ENCODE data around the gene SSC4D. TPM values are rescaled to one million over a fixed set of nuclear protein-coding genes. Genes with fewer than 3 reads are reported as not detected.

SSC4D gene
- total RNA-seq, 3 donors from 2014 or later, result 1.9 to 2.6 TPM; not detected in 1

DNA sequence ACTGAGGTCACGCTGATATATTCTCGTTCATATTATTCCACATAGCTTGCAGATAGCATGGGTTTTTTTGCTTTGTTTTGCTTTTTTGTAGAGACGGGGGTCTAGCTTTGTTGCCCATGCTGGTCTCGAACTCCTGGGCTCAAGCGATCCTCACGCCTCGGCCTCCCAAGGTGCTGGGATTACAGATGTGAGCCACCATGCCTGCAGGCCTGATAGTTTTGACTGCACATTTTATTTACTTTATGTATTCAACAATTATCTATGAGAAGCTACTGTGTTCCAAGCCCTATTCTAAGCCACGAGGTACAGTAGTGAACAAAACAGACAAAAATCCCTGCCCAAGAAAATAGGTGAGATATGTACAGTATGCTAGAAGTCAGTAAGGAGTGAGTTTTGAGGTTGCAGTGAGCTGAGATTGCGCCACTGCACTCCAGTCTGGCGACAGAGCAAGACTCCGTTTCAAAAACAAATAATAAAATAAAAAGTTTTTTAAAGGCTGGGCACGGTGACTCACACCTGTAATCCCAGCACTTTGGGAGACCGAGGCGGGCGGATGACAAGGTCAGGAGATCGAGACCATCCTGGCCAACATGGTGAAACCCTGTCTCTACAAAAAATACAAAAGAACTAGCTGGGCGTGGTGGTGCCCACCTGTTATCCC lies 49.4 kb downstream of the SSC4D start:
- Histone ChIP-seq H3K4me3 (peak overlapping the region in 2 of 3 donors; percentile 94 to 100), H3K36me3 (no peaks in the 10 kb centered on the region), H3K9me3 (no peaks in the 10 kb centered on the region), H3K4me1 (peaks cover 0 to 10% of the 10 kb centered on the region in 2 donors), H3K27me3 (no peaks in the 10 kb centered on the region), H3K27ac (peak overlapping the region; percentile 98 to 99)
- TF ChIP-seq POLR2AphosphoS5 (IDR thresholded peaks at IDR 0.05) (no peak), CTCF (IDR thresholded peaks at IDR 0.05) (no peak), POLR2A (IDR thresholded peaks at IDR 0.05) (no peak)
- no peak for DNase-seq (ENCODE audit: low spot score in 2 of 2)
- intact Hi-C loops (cut with DNase I; ENCODE audit: low total_unique reads), result no loop called here

DNA sequence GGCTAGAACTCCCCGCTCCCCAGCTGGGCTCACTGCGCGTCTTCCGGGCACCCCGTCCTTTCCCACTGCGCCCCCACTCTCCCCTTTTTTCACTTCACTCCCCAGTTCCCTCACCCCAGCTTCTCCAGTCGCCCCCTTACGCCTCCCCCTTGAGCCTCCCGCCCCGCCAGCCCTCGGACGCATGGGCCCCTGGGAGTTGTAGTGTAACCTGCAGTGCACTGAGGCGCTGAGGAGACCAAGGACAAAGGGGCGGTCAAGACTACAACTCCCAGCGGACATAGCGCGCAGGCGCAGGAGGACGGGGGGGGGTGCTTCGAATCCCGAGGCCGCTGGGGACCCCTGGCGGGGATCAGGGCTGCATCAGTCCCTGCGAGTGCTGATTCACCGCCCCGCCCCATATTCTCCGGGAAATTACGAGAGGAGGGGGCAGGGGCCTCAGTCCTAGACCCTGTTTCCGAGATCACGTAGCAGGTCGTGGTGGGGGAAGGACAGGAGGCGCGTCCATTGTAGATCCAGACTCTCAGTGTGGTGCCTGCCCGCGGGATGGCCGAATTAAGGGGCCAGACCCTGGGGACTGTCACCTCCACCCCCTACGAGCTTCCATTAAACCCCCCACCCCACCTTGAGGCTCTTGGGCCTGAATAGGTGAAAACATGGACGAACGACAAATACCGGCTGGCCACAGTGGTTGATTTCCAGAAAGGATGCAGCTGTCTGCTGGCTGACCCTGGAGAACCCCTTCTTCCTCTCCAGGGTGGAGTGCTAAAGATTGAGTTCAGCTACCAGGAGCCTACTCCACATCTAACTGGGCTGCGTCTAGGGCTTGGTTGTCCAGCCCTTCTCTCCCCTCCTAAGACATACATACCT lies 50.2 kb downstream of the SSC4D start:
- intact Hi-C loops (cut with DNase I; ENCODE audit: low total_unique reads), result no loop called here

GRCh38 chr7:76358481-76359110 lies 50.9 kb downstream of the SSC4D start, which contains the start of gene YWHAG:
TSS of gene YWHAG (minus strand) at chr7:76358991. CDS start at chr7:76358808, 183 bp downstream.
- peaks cover 0 to 10% of the 10 kb centered on the region in 2 donors for H3K4me1 ChIP-seq
- peak within 1 kb of the TSS; percentile 93 to 100 (median 94) for H3K4me3 ChIP-seq
- no peaks in the 10 kb centered on the region for H3K36me3 ChIP-seq
- intact Hi-C loops (cut with DNase I; ENCODE audit: low total_unique reads), result no loop called here
- no peaks in the 10 kb centered on the region for H3K27me3 ChIP-seq
- H3K9me3 ChIP-seq, result no peaks in the 10 kb centered on the region
- peak; percentile 93 for TF ChIP-seq POLR2A (IDR thresholded peaks at IDR 0.05)
- peak; percentile 86 to 97 (median 95) for TF ChIP-seq POLR2AphosphoS5 (IDR thresholded peaks at IDR 0.05)
- no peak for TF ChIP-seq CTCF (IDR thresholded peaks at IDR 0.05)
- DNase-seq (ENCODE audit: low spot score in 2 of 2), result peak; percentile 83 to 92
- H3K27ac ChIP-seq, result peak within 1 kb of the TSS; percentile 98 to 99

More for the DNA sequence above, 50.2 kb downstream of the SSC4D start:
- H3K4me3 ChIP-seq, result peak overlapping the region; percentile 93 to 100 (median 94)
- TF ChIP-seq POLR2AphosphoS5 (IDR thresholded peaks at IDR 0.05), result peak; percentile 55 to 74 (median 56)
- peak; percentile 81 to 87 (median 85) for TF ChIP-seq CTCF (IDR thresholded peaks at IDR 0.05)
- TF ChIP-seq POLR2A (IDR thresholded peaks at IDR 0.05), result no peak
- peak overlapping the region; percentile 98 to 99 for H3K27ac ChIP-seq
- H3K4me1 ChIP-seq, result peaks cover 0 to 10% of the 10 kb centered on the region in 2 donors
- DNase-seq (ENCODE audit: low spot score in 2 of 2), result peak; percentile 96 to 97
- H3K27me3 ChIP-seq, result no peaks in the 10 kb centered on the region
- H3K9me3 ChIP-seq, result no peaks in the 10 kb centered on the region
- H3K36me3 ChIP-seq, result no peaks in the 10 kb centered on the region

DNA sequence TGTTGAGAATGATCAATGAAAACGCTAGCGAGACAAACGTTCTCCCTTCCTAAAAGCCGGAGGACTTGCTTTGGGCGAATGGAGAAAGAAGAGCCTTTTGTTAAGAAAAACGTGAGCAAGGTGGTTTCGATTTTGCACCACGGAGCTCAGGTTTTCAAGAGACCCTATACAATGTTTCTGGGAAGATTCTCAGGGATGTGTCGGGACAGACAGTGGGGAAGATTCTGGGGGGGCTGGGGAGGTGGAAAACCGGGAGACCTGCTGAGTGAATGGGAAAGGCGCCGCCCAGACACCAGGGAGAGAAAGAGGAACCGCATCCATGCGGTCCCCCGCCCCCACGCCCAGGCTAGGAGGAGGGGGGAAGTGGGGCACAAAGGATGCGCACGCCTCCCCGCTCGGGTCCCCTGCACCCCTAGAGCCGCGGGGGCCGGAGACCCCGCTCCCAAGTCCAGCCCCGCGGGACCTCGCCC lies 51.5 kb downstream of the SSC4D start:
- peak overlapping the region; percentile 98 to 99 for H3K27ac ChIP-seq
- peak; percentile 60 to 62 for DNase-seq (ENCODE audit: low spot score in 2 of 2)
- peak overlapping the region; percentile 93 to 100 (median 94) for H3K4me3 ChIP-seq
- intact Hi-C loops (cut with DNase I; ENCODE audit: low total_unique reads), result no loop called here
- H3K36me3 ChIP-seq, result no peaks in the 10 kb centered on the region
- H3K27me3 ChIP-seq, result no peaks in the 10 kb centered on the region
- TF ChIP-seq POLR2AphosphoS5 (IDR thresholded peaks at IDR 0.05) (no peak), CTCF (IDR thresholded peaks at IDR 0.05) (no peak), POLR2A (IDR thresholded peaks at IDR 0.05) (no peak)
- H3K4me1 ChIP-seq, result peaks cover 0 to 10% of the 10 kb centered on the region in 2 donors
- no peaks in the 10 kb centered on the region for H3K9me3 ChIP-seq
